HG03095 (cell line): ENCODE results near the gene CBS.
"Not testable (repeated sequence)": the region's sequence is repeated elsewhere in the genome, so short reads cannot be mapped to it uniquely, and the experiment has no call there.

Source experiments
- ATAC-seq: cut with Tn5 transposase; IDR thresholded peaks from one replicate; pipeline ENCODE4 v1.9.1; 2021; ENCODE audit warnings: moderate library complexity; ENCODE audit not compliant: unreplicated experiment

The CBS gene

GRCh38 chr21:43027846-43028731 lies 47.5 kb downstream of the CBS start:
- no peak for ATAC-seq

- no peak for ATAC-seq
Observed at GRCh38 chr21:43025636-43026180, 49.9 kb downstream of the CBS start.

GRCh38 chr21:43024439-43025136 lies 51.0 kb downstream of the CBS start:
- no peak for ATAC-seq

- ATAC-seq = no peak
Observed at GRCh38 chr21:43023175-43023574, 52.5 kb downstream of the CBS start.

- ATAC-seq = no peak
Observed at GRCh38 chr21:43021756-43022600, 53.7 kb downstream of the CBS start.

GRCh38 chr21:43021191-43021590 lies 54.4 kb downstream of the CBS start:
- ATAC-seq = no peak

- no peak for ATAC-seq
Observed at GRCh38 chr21:43020771-43021170, 54.9 kb downstream of the CBS start.

- no peak for ATAC-seq
Observed at GRCh38 chr21:43020177-43020576, 55.5 kb downstream of the CBS start.

GRCh38 chr21:43018519-43018918 lies 57.1 kb downstream of the CBS start:
- ATAC-seq = no peak

- no peak for ATAC-seq
Observed at GRCh38 chr21:43016728-43017127, 58.9 kb downstream of the CBS start.

- no peak for ATAC-seq
Observed at GRCh38 chr21:43015906-43016540, 59.6 kb downstream of the CBS start.

GRCh38 chr21:43012596-43012995 lies 63.0 kb downstream of the CBS start:
- ATAC-seq = no peak

GRCh38 chr21:43006874-43007208 lies 68.8 kb downstream of the CBS start:
- no peak for ATAC-seq

- ATAC-seq = not testable (repeated sequence)
Observed at GRCh38 chr21:43006051-43006873, 69.4 kb downstream of the CBS start.

GRCh38 chr21:43005635-43006034 lies 70.0 kb downstream of the CBS start:
- ATAC-seq = no peak

GRCh38 chr21:43004926-43005325 lies 70.7 kb downstream of the CBS start:
- ATAC-seq = no peak
